Measurements from ENCODE around the gene MFSD11.
"Not testable (repeated sequence)": the region's sequence is repeated elsewhere in the genome, so short reads cannot be mapped to it uniquely, and the experiment has no call there.

MFSD11 gene

GRCh38 chr17:76812263-76812662 lies 74.3 kb downstream of the MFSD11 start:
- no peak overlapping the region for H3K27ac ChIP-seq (ENCODE audit: low read depth, low read length)
- H3K27me3 ChIP-seq (ENCODE audit: control insufficient read depth, low read length), result no peaks in the 10 kb centered on the region
- no peaks in the 10 kb centered on the region for H3K9me2 ChIP-seq (replicated peaks; ENCODE audit: control insufficient read depth, low read length)
- H3K9me3 ChIP-seq (ENCODE audit: control insufficient read depth, insufficient read depth, low read length), result no peaks in the 10 kb centered on the region
- no peaks in the 10 kb centered on the region for H3K79me2 ChIP-seq (ENCODE audit: control insufficient read depth, low read length)
- H3K36me3 ChIP-seq (ENCODE audit: control insufficient read depth, low read length), result no peaks in the 10 kb centered on the region
- H3F3A ChIP-seq (ENCODE audit: control insufficient read depth, insufficient read depth), result no peaks in the 10 kb centered on the region
- no peaks in the 10 kb centered on the region for H4K20me1 ChIP-seq (ENCODE audit: control insufficient read depth, insufficient read depth, low read depth, low read length)
- H3K4me3 ChIP-seq (ENCODE audit: low read length), result no peak overlapping the region
- H3K4me2 ChIP-seq (ENCODE audit: low read length), result no peak overlapping the region
- TF ChIP-seq EZH2phosphoT487 (IDR thresholded peaks at IDR 0.05; ENCODE audit: borderline replicate concordance, low read length) (no peak), CTCF (IDR thresholded peaks at IDR 0.05; ENCODE audit: low read depth, low read length, poor library complexity, severe bottlenecking) (no peak)
- peaks cover 12% of the 10 kb centered on the region for H3K4me1 ChIP-seq (ENCODE audit: control insufficient read depth, low read length)

GRCh38 chr17:76812968-76813367 lies 75.0 kb downstream of the MFSD11 start:
- H3K36me3 ChIP-seq (ENCODE audit: control insufficient read depth, low read length), result no peaks in the 10 kb centered on the region
- TF ChIP-seq CTCF (IDR thresholded peaks at IDR 0.05; ENCODE audit: low read depth, low read length, poor library complexity, severe bottlenecking) (no peak), EZH2phosphoT487 (IDR thresholded peaks at IDR 0.05; ENCODE audit: borderline replicate concordance, low read length) (no peak)
- peaks cover 15% of the 10 kb centered on the region for H3K4me1 ChIP-seq (ENCODE audit: control insufficient read depth, low read length)
- H3F3A ChIP-seq (ENCODE audit: control insufficient read depth, insufficient read depth), result no peaks in the 10 kb centered on the region
- no peaks in the 10 kb centered on the region for H3K79me2 ChIP-seq (ENCODE audit: control insufficient read depth, low read length)
- no peak overlapping the region for H3K4me3 ChIP-seq (ENCODE audit: low read length)
- no peak overlapping the region for H3K27ac ChIP-seq (ENCODE audit: low read depth, low read length)
- H3K9me3 ChIP-seq (ENCODE audit: control insufficient read depth, insufficient read depth, low read length), result no peaks in the 10 kb centered on the region
- H3K4me2 ChIP-seq (ENCODE audit: low read length), result no peak overlapping the region
- H4K20me1 ChIP-seq (ENCODE audit: control insufficient read depth, insufficient read depth, low read depth, low read length), result no peaks in the 10 kb centered on the region
- H3K9me2 ChIP-seq (replicated peaks; ENCODE audit: control insufficient read depth, low read length), result no peaks in the 10 kb centered on the region
- H3K27me3 ChIP-seq (ENCODE audit: control insufficient read depth, low read length), result no peaks in the 10 kb centered on the region

- H3K4me1 ChIP-seq (ENCODE audit: control insufficient read depth, low read length), result peaks cover 37% of the 10 kb centered on the region
These were observed 78.1 kb downstream of the MFSD11 start for GRCh38 chr17:76815907-76816589.

GRCh38 chr17:76816590-76817135 lies 78.7 kb downstream of the MFSD11 start:
- Histone ChIP-seq H3K4me2 (ENCODE audit: low read length) (peak overlapping the region; percentile 24; the same call in 1 of the 2 replicates), H3K27me3 (ENCODE audit: control insufficient read depth, low read length) (no peaks in the 10 kb centered on the region), H3K36me3 (ENCODE audit: control insufficient read depth, low read length) (no peaks in the 10 kb centered on the region), H3K79me2 (ENCODE audit: control insufficient read depth, low read length) (no peaks in the 10 kb centered on the region), H3K27ac (ENCODE audit: low read depth, low read length) (no peak overlapping the region), H3K9me2 (replicated peaks; ENCODE audit: control insufficient read depth, low read length) (no peaks in the 10 kb centered on the region), H3K4me3 (ENCODE audit: low read length) (no peak overlapping the region), H3F3A (ENCODE audit: control insufficient read depth, insufficient read depth) (no peaks in the 10 kb centered on the region), H3K4me1 (ENCODE audit: control insufficient read depth, low read length) (peaks cover 37% of the 10 kb centered on the region), H3K9me3 (ENCODE audit: control insufficient read depth, insufficient read depth, low read length) (no peaks in the 10 kb centered on the region), H4K20me1 (ENCODE audit: control insufficient read depth, insufficient read depth, low read depth, low read length) (no peaks in the 10 kb centered on the region)
- TF ChIP-seq EZH2phosphoT487 (IDR thresholded peaks at IDR 0.05; ENCODE audit: borderline replicate concordance, low read length), result no peak
- peak; percentile 88 for TF ChIP-seq CTCF (IDR thresholded peaks at IDR 0.05; ENCODE audit: low read depth, low read length, poor library complexity, severe bottlenecking)

More at GRCh38 chr17:76815907-76816589, 78.1 kb downstream of the MFSD11 start:
- H3F3A ChIP-seq (ENCODE audit: control insufficient read depth, insufficient read depth); H4K20me1 ChIP-seq (ENCODE audit: control insufficient read depth, insufficient read depth, low read depth, low read length); H3K9me2 ChIP-seq (replicated peaks; ENCODE audit: control insufficient read depth, low read length); H3K4me3 ChIP-seq (ENCODE audit: low read length); H3K79me2 ChIP-seq (ENCODE audit: control insufficient read depth, low read length); H3K9me3 ChIP-seq (ENCODE audit: control insufficient read depth, insufficient read depth, low read length); H3K27me3 ChIP-seq (ENCODE audit: control insufficient read depth, low read length); H3K27ac ChIP-seq (ENCODE audit: low read depth, low read length); H3K4me2 ChIP-seq (ENCODE audit: low read length); H3K36me3 ChIP-seq (ENCODE audit: control insufficient read depth, low read length): not testable (repeated sequence)
